HepG2 (cell line): Measurements from ENCODE around the gene GDA. TPM values are rescaled to one million over a fixed set of nuclear protein-coding genes. Genes with fewer than 3 reads are reported as not detected.

Experiments
- ATAC-seq: fragments of 200-7000 bp; cut with Tn5 transposase; 3 replicates; pipeline ENCODE4 v1.9.1; 2020; ENCODE audit warnings: mild to moderate bottlenecking, moderate library complexity
- BruUV-seq: library from RNA; stranded (reverse); fragments of 400-500 nt; replicated peaks from 2 replicates; lab custom pipeline; 2021; lab: Mats Ljungman, UMichigan
- CTCF ChIA-PET: fragments of 300-600 bp; formaldehyde crosslinking; extraction: SDS; loops from one replicate; lab custom pipeline; 2021; ENCODE audit warnings: low total read pairs, inconsistent platforms, low intra/inter-chr PET ratio; lab: Yijun Ruan, JAX
- POLR2A ChIA-PET: fragments of 350-600 bp; sonication (Branson Sonifier 250); formaldehyde crosslinking; loops from one replicate; lab custom pipeline; 2020; ENCODE audit warnings: antibody characterized with exemption, inconsistent platforms; lab: Yijun Ruan, JAX
- DNase-seq: peaks from one replicate; pipeline ENCODE4 v3.0.0-alpha.2; 2015; ENCODE audit warnings: low spot score
- FAIRE-seq: peaks from 3 replicates; lab custom pipeline; 2011; peaks lifted over from hg19 to GRCh38; lab: Jason Lieb, UNC
- H2AFZ ChIP-seq: one replicate; pipeline ENCODE4 v1.6.1; 2011; ENCODE audit warnings: low read length, inconsistent platforms
- H3K27ac ChIP-seq: fragments of 300-600 bp; 3 replicates; pipeline ENCODE4 v1.8.0; 2011; ENCODE audit warnings: mixed run types, mild to moderate bottlenecking, mixed read lengths, low read length, inconsistent platforms; ENCODE audit not compliant: insufficient read depth; ENCODE audit errors: extremely low read length
- H3K27me3 ChIP-seq, 2 experiments: fragments of 200-600 bp in 1 of 2; 2 replicates in 1 of 2; 3 replicates in 1 of 2; pipeline versions ENCODE4 v1.6.0 to v1.8.0; 2011; ENCODE audit warnings: low read length in 2 of 2, mild to moderate bottlenecking in 2 of 2, moderate library complexity in 2 of 2, inconsistent platforms in 1 of 2; ENCODE audit not compliant: insufficient read depth in 2 of 2, control insufficient read depth in 1 of 2
- H3K36me3 ChIP-seq, 2 experiments: fragments of 200-600 bp in 1 of 2; replicated peaks in 1 of 2; 2 replicates in 1 of 2; 3 replicates in 1 of 2; pipeline versions ENCODE4 v1.5.1 to v1.8.0; 2011; ENCODE audit warnings: low read length in 2 of 2, inconsistent platforms in 1 of 2; ENCODE audit not compliant: insufficient read depth in 2 of 2, control insufficient read depth in 1 of 2
- H3K4me1 ChIP-seq: 2 replicates; pipeline ENCODE4 v1.5.1; 2012; ENCODE audit warnings: low read length, inconsistent platforms; ENCODE audit not compliant: insufficient read depth
- H3K4me2 ChIP-seq: 2 replicates; pipeline ENCODE4 v1.6.0; 2011; ENCODE audit warnings: low read depth, low read length, inconsistent platforms
- H3K4me3 ChIP-seq, 3 experiments: fragments of 200-600 bp in 1 of 3; sonication (generic), shearing (Covaris generic) in 1 of 3; replicated peaks in 1 of 3; 2 replicates each; pipeline ENCODE4 v1.5.1; 2011 to 2016; ENCODE audit warnings: low read length in 3 of 3, inconsistent platforms in 2 of 3, low read depth in 2 of 3, mild to moderate bottlenecking in 2 of 3, control low read depth in 1 of 3, mixed read lengths in 1 of 3; ENCODE audit not compliant: insufficient read depth in 1 of 3
- H3K79me2 ChIP-seq: one replicate; pipeline ENCODE4 v1.6.1; 2011; ENCODE audit warnings: low read length, inconsistent platforms; ENCODE audit not compliant: insufficient read depth
- H3K9ac ChIP-seq: 2 replicates; pipeline ENCODE4 v1.6.0; 2011; ENCODE audit warnings: mild to moderate bottlenecking, low read depth, low read length, inconsistent platforms; ENCODE audit not compliant: insufficient read depth
- H3K9me3 ChIP-seq: 2 replicates; pipeline ENCODE4 v1.5.1; 2012; ENCODE audit warnings: mild to moderate bottlenecking, low read length
- H4K20me1 ChIP-seq: 2 replicates; pipeline ENCODE4 v1.6.0; 2011; ENCODE audit warnings: inconsistent platforms, mild to moderate bottlenecking, low read length, moderate library complexity; ENCODE audit not compliant: insufficient read depth
- KDM5B ChIP-seq: sonication (generic); formaldehyde crosslinking; IDR thresholded peaks from 2 replicates; pipeline ENCODE4 v1.4.0; 2020; ENCODE audit warnings: missing genetic modification reagents, mild to moderate bottlenecking, borderline replicate concordance
- NFIB ChIP-seq: sonication (generic); formaldehyde crosslinking; IDR thresholded peaks from 2 replicates; pipeline ENCODE4 v1.9.0; 2021; ENCODE audit warnings: missing genetic modification reagents, mild to moderate bottlenecking, borderline replicate concordance
- PHB2 ChIP-seq: fragments of 450-650 bp; IDR thresholded peaks from 2 replicates; pipeline ENCODE4 v1.6.1; 2018; ENCODE audit not compliant: partially characterized antibody
- SRY ChIP-seq: sonication (generic); formaldehyde crosslinking; IDR thresholded peaks from 2 replicates; pipeline ENCODE4 v1.8.0; 2022; ENCODE audit warnings: mild to moderate bottlenecking, missing genetic modification reagents
- TARDBP ChIP-seq: sonication (generic); formaldehyde crosslinking; IDR thresholded peaks from 2 replicates; pipeline ENCODE4 v1.8.0; 2022; ENCODE audit warnings: mild to moderate bottlenecking, missing genetic modification reagents
- ZNF124 ChIP-seq: sonication (generic); formaldehyde crosslinking; IDR thresholded peaks from 2 replicates; pipeline ENCODE4 v1.4.0; 2020; ENCODE audit warnings: missing genetic modification reagents
- ZNF572 ChIP-seq: sonication (generic); formaldehyde crosslinking; IDR thresholded peaks from 2 replicates; pipeline ENCODE4 v1.5.1; 2020; ENCODE audit warnings: mild to moderate bottlenecking, missing genetic modification reagents
- ZNF720 ChIP-seq: sonication (generic); formaldehyde crosslinking; IDR thresholded peaks from 2 replicates; pipeline ENCODE4 v1.4.0; 2020; ENCODE audit warnings: missing genetic modification reagents
- ZNF724P ChIP-seq: sonication (generic); formaldehyde crosslinking; IDR thresholded peaks from 2 replicates; pipeline ENCODE4 v1.8.0; 2022; ENCODE audit warnings: missing genetic modification reagents, borderline replicate concordance
- ZNF841 ChIP-seq: sonication (generic); formaldehyde crosslinking; IDR thresholded peaks from 2 replicates; pipeline ENCODE4 v1.8.1; 2023; ENCODE audit warnings: missing genetic modification reagents, borderline replicate concordance
- WGBS: methylation state at CpG from one replicate; pipeline ENCODE4 v1.1.6; 2017; ENCODE audit warnings: low lambda C conversion rate; 5-methylcytosine and 5-hydroxymethylcytosine counted together
- in situ Hi-C: cut with HindIII; loops from 2 replicates; pipeline ENCODE4 v1.10.0; 2017; ENCODE audit warnings: low pct_unique_long_range_greater_than_20kb; ENCODE audit not compliant: extremely low pct_ligation_motif_present
- intact Hi-C: fragments of 100-400 bp; cut with micrococcal nuclease; formaldehyde crosslinking; loops from one replicate; pipeline ENCODE4 v1.10.0; 2022; ENCODE audit not compliant: unreplicated experiment
- polyA plus RNA-seq, 8 experiments: library from polyadenylated mRNA; depleted of rRNA in 3 of 8; stranded (reverse) in 7 of 8; unstranded in 1 of 8; fragments of >200 nt; fragmentation: Illumina TruSeq in 4 of 8; extraction: Trizol in 4 of 8; gene quantifications; 2 replicates each; pipeline versions ENCODE4 v1.2.1 to v1.2.3, GENCODE V29; 2011 to 2016; ENCODE audit warnings: low read depth in 4 of 8, missing spikeins in 1 of 8, mixed read lengths in 1 of 8; ENCODE audit not compliant: insufficient read depth in 1 of 8
- total RNA-seq, 5 experiments: library from RNA; depleted of rRNA; stranded (reverse); fragments of >200 nt; fragmentation: Illumina TruSeq; extraction: Trizol; gene quantifications; 2 replicates each; pipeline ENCODE4 v1.2.3, GENCODE V29; 2016; ENCODE audit warnings: low read depth in 1 of 5
- TF ChIP-seq, protein P1 (sequence below): sonication (generic); formaldehyde crosslinking; IDR thresholded peaks from 2 replicates; pipeline ENCODE4 v1.4.0; 2020; ENCODE audit warnings: missing genetic modification reagents
- TF ChIP-seq, protein P2 (sequence below): sonication (generic); formaldehyde crosslinking; conservative IDR thresholded peaks from 2 replicates; pipeline ENCODE4 v1.4.0; 2020; ENCODE audit warnings: missing genetic modification reagents
- TF ChIP-seq, protein P3 (sequence below): sonication (generic); formaldehyde crosslinking; IDR thresholded peaks from 2 replicates; pipeline ENCODE4 v1.9.0; 2021; ENCODE audit warnings: missing genetic modification reagents, borderline replicate concordance
- TF ChIP-seq, protein P4 (sequence below), 2 experiments: sonication (generic) in 1 of 2; formaldehyde crosslinking in 1 of 2; IDR thresholded peaks; 2 replicates each; pipeline versions ENCODE4 v1.4.0 to v1.6.1; 2018 to 2020; ENCODE audit warnings: missing genetic modification reagents in 2 of 2, borderline replicate concordance in 1 of 2, low read depth in 1 of 2, mild to moderate bottlenecking in 1 of 2, missing biosample characterization in 1 of 2

GDA gene
- total and polyA plus RNA-seq, 2 of the 13 experiments (the other 11 are each of a cell fraction or from before 2014, with no cell fraction given) = 0.15 to 0.99 TPM

DNA sequence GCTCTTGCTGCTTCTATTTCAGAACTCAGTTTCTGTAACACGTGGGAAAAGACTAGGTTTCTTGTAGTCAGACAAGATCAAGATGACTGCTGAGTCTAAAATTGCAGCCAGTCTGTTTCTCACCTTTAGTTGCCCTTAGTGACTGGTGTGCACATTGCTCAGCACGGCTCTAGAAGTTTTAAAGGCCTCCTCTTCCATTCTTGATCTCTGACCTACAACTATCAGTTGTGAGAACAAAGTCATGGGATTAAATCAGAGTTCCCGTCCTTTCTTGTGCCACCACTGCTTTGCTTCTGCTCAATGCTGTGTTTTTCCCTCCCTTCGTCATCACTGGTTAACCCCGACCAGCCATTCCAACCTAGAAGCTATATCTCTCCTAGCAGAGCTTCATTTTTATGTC, 52.8 kb downstream of the GDA start:
- Histone ChIP-seq H3K27ac (no peak overlapping the region), H3K4me3 (no peak overlapping the region), H2AFZ (no peak overlapping the region), H3K36me3 (no peaks in the 10 kb centered on the region), H3K9ac (no peak overlapping the region), H3K27me3 (no peaks in the 10 kb centered on the region), H4K20me1 (no peaks in the 10 kb centered on the region), H3K79me2 (no peaks in the 10 kb centered on the region), H3K4me2 (no peak overlapping the region), H3K4me1 (peaks cover 3% of the 10 kb centered on the region), H3K9me3 (no peaks in the 10 kb centered on the region)
- 29% methylated on average over 5 of the region's 5 CpGs for WGBS
- in situ Hi-C loops (loop anchor here (5.0 kb wide), 1 partner anchor 70 kb away; no protein-coding TSS in a partner anchor), intact Hi-C loops (no loop called here)
- FAIRE-seq (no peak), DNase-seq (no peak), ATAC-seq (no peak)
- CTCF ChIA-PET = no interaction called here
- POLR2A ChIA-PET = no interaction called here
- no TSS peak for BruUV-seq
- TF ChIP-seq, protein P1, sequence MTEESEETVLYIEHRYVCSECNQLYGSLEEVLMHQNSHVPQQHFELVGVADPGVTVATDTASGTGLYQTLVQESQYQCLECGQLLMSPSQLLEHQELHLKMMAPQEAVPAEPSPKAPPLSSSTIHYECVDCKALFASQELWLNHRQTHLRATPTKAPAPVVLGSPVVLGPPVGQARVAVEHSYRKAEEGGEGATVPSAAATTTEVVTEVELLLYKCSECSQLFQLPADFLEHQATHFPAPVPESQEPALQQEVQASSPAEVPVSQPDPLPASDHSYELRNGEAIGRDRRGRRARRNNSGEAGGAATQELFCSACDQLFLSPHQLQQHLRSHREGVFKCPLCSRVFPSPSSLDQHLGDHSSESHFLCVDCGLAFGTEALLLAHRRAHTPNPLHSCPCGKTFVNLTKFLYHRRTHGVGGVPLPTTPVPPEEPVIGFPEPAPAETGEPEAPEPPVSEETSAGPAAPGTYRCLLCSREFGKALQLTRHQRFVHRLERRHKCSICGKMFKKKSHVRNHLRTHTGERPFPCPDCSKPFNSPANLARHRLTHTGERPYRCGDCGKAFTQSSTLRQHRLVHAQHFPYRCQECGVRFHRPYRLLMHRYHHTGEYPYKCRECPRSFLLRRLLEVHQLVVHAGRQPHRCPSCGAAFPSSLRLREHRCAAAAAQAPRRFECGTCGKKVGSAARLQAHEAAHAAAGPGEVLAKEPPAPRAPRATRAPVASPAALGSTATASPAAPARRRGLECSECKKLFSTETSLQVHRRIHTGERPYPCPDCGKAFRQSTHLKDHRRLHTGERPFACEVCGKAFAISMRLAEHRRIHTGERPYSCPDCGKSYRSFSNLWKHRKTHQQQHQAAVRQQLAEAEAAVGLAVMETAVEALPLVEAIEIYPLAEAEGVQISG (CRISPR knock-in tag) = no peak
- TF ChIP-seq ZNF841 (CRISPR knock-in tag) = no peak
- TF ChIP-seq, protein P2, sequence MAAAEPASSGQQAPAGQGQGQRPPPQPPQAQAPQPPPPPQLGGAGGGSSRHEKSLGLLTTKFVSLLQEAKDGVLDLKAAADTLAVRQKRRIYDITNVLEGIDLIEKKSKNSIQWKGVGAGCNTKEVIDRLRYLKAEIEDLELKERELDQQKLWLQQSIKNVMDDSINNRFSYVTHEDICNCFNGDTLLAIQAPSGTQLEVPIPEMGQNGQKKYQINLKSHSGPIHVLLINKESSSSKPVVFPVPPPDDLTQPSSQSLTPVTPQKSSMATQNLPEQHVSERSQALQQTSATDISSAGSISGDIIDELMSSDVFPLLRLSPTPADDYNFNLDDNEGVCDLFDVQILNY (CRISPR knock-in tag) = no peak
- TF ChIP-seq ZNF720 (CRISPR knock-in tag) = no peak
- no peak for TF ChIP-seq ZNF124
- TF ChIP-seq ZNF724P (CRISPR knock-in tag) = no peak
- TF ChIP-seq, protein P3, sequence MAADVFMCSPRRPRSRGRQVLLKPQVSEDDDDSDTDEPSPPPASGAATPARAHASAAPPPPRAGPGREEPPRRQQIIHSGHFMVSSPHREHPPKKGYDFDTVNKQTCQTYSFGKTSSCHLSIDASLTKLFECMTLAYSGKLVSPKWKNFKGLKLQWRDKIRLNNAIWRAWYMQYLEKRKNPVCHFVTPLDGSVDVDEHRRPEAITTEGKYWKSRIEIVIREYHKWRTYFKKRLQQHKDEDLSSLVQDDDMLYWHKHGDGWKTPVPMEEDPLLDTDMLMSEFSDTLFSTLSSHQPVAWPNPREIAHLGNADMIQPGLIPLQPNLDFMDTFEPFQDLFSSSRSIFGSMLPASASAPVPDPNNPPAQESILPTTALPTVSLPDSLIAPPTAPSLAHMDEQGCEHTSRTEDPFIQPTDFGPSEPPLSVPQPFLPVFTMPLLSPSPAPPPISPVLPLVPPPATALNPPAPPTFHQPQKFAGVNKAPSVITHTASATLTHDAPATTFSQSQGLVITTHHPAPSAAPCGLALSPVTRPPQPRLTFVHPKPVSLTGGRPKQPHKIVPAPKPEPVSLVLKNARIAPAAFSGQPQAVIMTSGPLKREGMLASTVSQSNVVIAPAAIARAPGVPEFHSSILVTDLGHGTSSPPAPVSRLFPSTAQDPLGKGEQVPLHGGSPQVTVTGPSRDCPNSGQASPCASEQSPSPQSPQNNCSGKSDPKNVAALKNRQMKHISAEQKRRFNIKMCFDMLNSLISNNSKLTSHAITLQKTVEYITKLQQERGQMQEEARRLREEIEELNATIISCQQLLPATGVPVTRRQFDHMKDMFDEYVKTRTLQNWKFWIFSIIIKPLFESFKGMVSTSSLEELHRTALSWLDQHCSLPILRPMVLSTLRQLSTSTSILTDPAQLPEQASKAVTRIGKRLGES = no peak
- no peak for TF ChIP-seq SRY
- no peak for TF ChIP-seq TARDBP
- no peak for TF ChIP-seq PHB2
- TF ChIP-seq, protein P4, sequence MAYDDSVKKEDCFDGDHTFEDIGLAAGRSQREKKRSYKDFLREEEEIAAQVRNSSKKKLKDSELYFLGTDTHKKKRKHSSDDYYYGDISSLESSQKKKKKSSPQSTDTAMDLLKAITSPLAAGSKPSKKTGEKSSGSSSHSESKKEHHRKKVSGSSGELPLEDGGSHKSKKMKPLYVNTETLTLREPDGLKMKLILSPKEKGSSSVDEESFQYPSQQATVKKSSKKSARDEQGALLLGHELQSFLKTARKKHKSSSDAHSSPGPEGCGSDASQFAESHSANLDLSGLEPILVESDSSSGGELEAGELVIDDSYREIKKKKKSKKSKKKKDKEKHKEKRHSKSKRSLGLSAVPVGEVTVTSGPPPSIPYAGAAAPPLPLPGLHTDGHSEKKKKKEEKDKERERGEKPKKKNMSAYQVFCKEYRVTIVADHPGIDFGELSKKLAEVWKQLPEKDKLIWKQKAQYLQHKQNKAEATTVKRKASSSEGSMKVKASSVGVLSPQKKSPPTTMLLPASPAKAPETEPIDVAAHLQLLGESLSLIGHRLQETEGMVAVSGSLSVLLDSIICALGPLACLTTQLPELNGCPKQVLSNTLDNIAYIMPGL (CRISPR knock-in tag; IDR thresholded peaks at IDR 0.05; ENCODE audit: borderline replicate concordance in 1 of 2, low read depth in 1 of 2) = no peak
- TF ChIP-seq ZNF572 (CRISPR knock-in tag) = no peak
- TF ChIP-seq KDM5B = no peak
- TF ChIP-seq NFIB (CRISPR knock-in tag) = no peak
